Stimulated activated CD8-positive, alpha-beta memory T cell treated with anti-CD3 and anti-CD28 coated beads, Interleukin-15, amount 100 ng/mL, for 24 hours (primary cell): ENCODE results near the gene TFF2.

Experiments
- DNase-seq: peaks from one replicate; pipeline ENCODE4 v3.0.0-alpha.2; 2020; ENCODE audit warnings: low read depth

The TFF2 gene

GRCh38 chr21:42350927-42351426 lies at the start of gene TFF2:
TFF2 (minus strand) TSS chr21:42350994; CDS start chr21:42350957, 37 bp downstream.
- DNase-seq, result no peak

DNA sequence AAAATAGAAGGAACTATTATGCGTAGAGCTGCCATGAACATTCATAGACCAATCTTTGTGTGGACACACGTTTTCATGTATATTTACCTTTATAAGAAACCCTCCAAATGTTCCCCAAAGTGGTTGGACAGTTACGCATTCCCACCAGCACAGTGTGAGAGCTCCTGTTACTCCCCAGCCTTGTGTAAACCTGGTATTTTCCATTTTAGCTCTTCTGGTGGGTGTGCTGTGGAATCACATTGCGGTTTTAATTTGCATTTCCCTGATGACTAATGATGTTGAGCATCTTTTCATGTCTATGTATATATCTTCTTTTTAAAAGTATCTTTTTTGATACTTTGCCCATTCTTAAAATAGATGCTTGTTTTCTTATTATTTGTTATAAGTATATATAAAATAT lies 49.7 kb upstream of the TFF2 start:
- no peak for DNase-seq

DNA sequence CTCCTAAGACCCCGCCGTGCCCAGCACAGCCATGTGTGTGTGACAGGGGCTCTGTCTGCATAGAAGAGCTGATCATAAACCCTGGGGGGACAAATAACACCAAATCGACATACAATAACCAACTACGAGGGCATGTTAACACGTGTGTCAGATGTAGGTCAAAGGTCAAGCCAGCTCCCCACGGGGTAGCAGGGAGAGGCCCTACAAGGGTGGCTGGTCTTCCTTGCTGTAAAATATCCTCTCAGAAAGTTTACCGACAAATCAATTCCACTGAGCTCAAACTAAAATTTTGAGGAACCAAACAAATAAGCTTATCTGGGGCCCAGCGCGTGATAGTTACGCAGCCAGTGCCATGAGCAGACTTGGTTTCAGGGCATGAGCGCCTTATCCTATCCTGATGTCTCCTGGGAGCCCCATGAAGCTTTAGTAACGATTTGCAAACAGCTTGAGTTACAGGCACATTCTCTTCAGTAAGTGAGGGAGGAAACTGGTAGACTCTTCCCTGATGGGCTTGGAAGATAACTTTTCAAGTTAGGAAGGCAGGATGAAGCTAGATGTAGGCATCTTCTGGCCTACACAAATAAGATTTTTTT lies 47.7 kb upstream of the TFF2 start:
- no peak for DNase-seq

DNA sequence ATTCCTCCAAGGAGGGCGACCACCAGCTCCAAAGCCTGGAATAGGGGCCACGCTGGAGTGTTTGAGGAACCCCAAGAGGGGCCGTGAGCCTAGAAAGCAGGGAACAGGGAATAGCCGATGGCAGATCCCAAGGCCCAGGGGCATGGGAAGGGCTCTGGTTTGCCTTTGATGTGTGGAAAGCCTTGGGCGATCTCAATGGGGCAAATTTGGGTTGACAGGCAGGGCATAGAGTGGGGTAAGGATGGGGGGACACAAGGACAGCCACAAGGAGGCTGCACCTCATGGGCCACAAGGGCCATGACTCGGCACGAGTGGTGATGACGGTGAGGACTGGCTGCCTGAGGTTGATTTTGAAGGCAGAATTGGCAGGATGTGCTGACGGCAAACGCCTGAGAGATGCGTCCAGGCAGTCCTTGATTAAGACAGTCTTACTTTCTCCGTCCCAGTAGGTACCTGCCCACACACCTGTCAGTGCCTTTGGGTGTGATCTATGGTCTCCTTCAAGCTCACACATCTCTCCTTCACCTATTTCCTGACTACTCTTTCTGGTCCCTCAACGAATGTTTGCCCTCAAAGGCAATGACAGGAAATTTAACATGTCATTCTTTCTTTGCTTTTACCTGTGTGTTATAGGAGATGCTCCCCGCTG lies 47.1 kb upstream of the TFF2 start:
- no peak for DNase-seq

DNA sequence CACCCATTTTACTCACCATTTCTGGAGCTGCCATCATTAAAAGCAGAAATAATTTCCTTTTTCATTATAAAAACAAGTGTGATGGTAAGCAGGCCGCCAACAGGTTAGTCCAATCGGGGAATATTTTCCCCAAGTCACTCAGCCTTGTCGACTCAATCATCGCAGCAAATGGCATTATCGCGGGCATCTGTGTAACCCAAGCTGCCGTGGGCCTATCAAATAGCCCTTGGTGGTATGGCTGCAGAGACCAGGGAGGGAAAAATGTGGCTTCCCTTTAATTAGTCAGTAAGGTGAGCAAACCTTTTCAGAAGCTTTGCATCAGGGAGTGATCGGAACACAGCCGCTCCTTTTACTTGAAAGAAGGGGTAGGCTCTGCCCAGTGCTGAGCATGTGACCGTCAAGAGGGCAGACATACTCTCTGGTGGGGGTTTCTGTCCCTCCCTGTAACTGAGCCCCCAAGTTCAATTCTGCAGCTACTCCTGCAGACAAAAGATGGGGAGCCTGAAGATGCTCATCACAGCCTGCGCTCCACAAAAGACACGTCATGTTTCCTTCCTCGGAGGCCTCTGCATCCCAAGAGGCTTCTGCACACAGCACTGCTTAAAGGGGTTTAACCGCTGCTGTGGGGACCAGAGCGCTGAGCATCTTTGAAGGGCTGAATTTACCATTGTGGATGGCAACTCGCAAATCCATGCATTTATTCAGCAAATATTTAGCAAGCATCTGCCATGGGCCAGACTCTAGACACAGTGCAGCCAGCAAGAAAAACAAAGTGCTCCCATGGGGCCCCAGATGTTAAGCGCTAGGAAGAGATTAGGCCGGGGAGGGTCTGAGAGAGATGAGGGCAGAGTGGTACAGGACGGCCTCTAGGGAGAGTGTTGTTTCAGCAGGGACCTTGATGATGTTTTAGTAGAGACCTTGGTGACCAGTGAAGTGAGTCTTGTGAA lies 46.3 kb upstream of the TFF2 start:
- no peak for DNase-seq

GRCh38 chr21:42395905-42396651 lies 45.3 kb upstream of the TFF2 start, which contains the start of gene TMPRSS3:
TMPRSS3 (minus strand) TSS chr21:42396052; CDS start chr21:42395417, 635 bp downstream.
- DNase-seq, result no peak

- DNase-seq, result no peak
These were observed 44.5 kb upstream of the TFF2 start for GRCh38 chr21:42395302-42395701.

- DNase-seq, result no peak
These were observed 42.7 kb upstream of the TFF2 start for GRCh38 chr21:42393443-42393950.

DNA sequence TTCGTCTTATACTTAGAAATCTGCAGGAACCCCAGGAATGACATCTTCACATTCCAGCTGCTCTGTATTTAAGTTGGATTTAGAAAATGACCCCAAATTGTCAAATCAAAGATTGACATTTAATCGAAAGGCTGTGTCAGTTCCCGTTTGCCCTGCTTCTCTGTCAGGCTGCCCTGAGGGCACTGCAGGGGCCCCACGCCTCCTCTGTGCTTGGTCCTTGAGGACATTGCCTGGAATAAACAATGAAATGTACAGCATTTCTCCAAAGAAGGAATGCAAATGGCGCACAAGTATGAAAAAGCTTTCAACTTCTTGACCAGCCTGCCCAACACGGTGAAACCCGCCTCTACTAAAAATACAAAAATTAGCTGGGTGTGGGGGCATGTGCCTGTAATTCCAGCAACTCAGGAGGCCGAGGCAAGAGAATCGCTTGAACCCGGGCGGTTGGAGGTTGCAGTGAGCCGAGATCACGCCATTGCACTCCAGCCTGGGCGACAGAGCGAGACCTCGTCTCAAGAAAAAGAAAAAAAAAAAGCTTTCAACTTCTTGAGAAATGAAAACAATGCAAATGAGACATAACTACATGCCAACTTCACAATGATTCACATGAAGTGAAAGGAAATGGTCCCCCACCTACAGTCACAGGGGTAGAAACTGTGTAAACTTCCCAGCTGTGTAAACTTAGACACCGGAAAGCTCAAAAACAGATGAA lies 42.1 kb upstream of the TFF2 start:
- no peak for DNase-seq

GRCh38 chr21:42391297-42391696 lies 40.5 kb upstream of the TFF2 start:
- no peak for DNase-seq

DNA sequence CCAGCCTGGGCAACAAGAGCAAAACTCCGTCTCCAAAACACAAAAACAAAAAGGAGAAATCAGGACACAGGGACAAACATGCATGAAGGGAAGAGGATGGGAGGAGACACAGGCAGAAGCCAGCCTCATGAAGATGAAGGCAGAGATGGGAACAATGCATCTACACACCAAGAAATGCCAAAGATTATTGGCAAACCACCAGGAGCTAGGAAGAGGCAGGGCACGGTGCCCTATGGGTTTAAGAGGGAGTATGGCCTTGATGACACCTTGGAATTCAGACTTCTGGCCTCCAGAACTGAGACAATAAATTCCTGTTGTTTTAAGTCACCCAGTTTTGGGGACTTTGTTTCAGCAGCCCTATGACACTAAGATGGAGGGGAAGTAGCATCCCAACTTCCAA lies 39.9 kb upstream of the TFF2 start:
- DNase-seq, result no peak

DNA sequence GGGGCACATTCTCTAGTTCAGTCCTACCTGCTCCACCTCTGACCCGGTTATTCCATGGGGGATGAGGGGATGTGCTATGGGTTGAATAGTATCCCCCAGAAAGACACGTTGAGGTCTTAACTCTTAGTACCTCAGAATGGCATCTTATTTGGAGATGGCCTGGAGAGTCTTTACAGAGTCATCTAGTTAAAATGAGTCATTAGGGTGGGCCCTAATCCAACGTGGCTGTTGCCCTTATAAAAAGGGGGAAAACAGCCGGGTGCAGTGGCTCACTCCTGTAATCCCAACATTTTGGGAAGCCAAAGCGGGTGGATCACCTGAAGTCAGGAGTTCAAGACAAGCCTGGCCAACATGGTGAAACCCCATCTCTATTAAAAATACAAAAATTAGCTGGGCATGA lies 39.4 kb upstream of the TFF2 start:
- DNase-seq, result no peak

GRCh38 chr21:42389449-42389835 lies 38.6 kb upstream of the TFF2 start:
- DNase-seq, result no peak

DNA sequence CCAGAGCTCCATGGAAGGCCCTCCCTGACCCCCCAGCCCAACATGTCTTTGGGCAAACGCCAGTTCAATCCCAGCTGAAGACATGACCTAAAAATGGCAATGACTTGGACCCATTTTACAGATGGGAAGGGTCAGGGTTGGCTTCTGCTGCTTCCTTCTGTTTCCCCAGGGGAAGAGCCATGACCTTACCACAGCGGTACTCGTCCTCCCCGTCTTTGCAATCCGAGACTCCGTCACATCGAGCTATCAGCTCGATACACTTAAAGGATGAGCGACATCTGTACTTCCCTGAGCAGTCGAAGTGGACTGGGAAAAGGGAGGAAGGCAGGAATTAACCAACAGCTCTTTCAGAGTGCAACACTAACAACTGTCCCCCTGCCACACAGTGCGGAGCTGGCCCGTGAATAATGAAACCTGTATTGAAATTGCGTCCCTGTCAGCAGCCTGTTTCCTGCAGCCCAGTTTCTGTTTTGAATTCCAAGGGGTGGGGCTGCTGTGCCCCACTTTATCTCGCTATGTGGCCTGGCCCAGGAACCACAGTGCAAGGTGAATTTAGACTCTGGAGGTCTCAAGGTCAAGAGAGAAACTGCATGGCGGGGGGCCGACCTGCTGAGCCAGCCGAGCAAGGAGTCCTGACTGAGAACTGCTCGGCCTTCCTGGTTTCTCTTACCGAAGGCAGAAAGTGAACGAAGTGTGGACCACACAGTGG lies 38.1 kb upstream of the TFF2 start:
- DNase-seq, result no peak

DNA sequence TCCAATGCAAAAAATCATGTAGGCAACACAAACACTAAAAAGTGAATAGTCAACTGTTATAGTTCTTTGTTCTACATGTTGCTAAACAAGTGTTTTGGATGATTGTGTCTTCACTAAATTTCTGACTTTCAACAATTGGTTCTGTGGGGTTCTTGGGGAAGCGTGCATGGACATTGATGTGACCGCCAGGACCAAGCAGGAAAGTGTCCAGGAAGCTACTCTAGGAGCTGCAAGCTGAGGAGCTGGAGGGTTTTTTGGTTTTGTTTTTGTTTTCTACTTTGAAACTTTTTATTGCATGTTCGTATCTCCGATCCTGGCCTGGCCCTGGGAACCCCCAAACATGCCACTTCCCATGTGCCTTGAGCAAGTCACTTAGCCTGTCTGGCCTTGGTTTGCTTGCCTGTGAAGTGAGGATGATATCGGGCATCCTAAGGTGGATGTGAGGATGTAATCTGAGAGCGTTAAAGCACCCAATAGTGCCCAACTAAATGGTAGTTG lies 37.1 kb upstream of the TFF2 start:
- DNase-seq, result no peak

- no peak for DNase-seq
These were observed 36.4 kb upstream of the TFF2 start for GRCh38 chr21:42387164-42387563.

DNA sequence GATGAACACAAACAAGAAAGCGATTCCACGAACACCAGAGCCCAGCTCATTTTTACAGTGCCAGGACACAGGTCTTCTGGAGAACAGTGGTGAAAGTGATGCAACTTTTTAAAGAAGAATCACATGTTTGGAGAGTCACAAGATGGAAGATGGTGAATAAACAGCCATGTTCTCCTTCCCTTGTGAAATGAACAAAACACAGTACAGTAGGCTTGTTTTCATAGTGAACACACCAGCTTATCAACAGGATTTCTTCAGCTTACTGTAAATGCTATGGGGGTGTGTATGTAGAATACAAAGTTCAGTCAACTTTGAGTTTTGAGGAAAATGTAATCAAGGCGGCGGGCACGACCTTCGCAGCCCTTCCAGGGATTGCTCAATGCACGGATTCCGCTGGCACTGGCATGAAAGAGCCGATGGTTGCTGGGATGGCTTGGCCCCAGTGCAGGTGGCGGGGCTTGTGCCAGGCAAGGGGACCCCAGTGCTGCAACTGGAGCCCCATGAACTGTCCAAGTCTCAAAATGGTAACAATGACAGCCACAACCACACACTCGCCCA lies 35.3 kb upstream of the TFF2 start:
- DNase-seq, result no peak

DNA sequence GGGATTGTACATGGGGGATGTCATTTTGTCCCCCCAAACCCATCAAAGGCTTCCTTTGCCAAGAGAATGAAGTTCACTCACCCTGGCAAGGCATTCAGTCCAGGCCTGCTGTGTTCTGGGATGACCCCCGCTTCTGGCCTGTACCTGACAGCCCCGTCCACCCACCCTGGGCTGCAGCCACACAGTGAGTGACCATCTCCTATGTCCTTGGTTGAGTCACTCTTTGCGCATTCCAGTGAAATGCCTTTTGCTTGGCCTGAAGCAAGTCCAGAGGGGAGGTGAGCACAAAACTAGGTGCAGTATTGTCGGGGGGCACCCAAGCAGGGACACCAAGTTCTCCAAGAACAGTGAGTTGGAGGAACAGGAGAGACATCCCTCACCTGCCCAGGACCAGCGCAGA lies 34.8 kb upstream of the TFF2 start:
- DNase-seq, result no peak

DNA sequence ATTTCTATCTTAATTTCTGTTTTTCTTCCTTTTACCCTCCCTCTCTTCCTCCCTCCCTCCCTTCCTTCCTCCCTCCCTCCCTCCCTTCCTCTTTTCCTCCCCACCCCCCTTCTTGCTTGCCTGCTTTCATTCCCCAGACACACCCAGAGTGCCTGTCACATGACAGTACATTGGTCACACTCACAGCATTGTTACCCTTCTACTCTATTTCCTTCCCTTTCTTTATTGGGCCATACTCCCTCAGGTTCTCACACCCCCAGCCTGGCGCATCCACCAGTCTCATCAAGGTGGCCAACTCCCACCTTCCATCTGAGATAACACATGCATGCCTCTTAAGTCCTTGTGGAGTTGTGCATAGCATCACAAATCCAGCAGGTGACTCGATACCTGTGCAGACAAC lies 34.2 kb upstream of the TFF2 start:
- no peak for DNase-seq
